ENCODE data around the gene CFHR2.
"Not testable (repeated sequence)": the region's sequence is repeated elsewhere in the genome, so short reads cannot be mapped to it uniquely, and the experiment has no call there.

CFHR2 gene

GRCh38 chr1:196943568-196943967 is at the start of gene CFHR2:
TSS of gene CFHR2 (plus strand) at chr1:196943738. CDS start at chr1:196943881, 143 bp downstream.
- not testable (repeated sequence) for DNase-seq

DNA sequence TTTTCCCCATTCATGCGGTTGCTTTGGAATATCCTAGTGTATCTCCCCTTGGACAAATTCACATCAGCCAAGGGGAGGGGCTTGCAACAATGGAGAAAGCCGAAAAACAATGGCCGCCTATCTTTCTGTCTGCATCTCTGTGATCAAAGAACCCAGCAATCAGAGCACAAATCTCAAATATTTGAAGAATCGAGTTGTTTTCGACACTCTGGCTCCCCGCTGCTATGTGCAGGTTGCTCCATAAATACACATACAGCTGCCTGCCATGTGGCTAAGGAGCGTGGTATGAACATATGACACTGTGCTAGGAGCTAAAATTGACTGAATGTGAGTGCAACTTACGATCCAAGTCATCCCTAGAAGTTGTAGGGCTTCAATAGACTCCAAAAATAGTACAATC is 47.2 kb upstream of the CFHR2 start:
- DNase-seq: no peak

- no peak for DNase-seq
Measured at GRCh38 chr1:196897158-196897828, 46.2 kb upstream of the CFHR2 start.

DNA sequence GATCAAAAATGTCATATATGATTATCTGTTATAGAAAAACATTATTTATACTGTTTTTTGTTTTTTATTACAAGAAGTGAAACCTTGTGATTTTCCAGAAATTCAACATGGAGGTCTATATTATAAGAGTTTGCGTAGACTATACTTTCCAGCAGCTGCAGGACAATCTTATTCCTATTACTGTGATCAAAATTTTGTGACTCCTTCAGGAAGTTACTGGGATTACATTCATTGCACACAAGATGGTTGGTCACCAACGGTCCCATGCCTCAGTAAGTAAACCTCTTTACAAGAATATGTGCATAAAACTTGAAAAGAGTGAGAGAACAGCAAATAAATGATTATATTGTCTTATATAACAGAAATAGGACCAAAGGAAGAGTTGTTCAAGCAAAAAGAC is 41.2 kb upstream of the CFHR2 start:
- no peak for DNase-seq

- no peak for DNase-seq
Measured at GRCh38 chr1:196910215-196910614, 33.3 kb upstream of the CFHR2 start.

DNA sequence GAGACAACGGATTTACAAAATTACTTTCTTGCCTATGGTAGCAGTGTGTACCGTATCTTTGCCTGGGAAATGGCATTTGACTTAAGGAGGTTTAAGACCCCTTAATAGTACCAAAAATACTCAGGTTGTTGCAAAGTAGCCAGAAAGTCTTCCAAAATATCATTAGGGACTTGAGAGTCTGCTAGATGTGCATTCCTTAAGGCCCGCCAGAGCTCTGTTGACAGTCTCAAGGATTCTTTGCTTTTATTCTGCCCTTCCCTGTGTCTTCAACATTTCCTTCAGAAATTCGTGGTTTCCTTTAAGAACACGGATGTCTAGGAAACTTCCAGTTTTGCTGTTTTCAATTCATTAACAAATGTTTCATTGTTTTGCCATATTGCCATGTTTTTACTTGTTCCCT is 31.3 kb upstream of the CFHR2 start:
- not testable (repeated sequence) for DNase-seq

- not testable (repeated sequence) for DNase-seq
Measured at GRCh38 chr1:196926839-196927238, 16.7 kb upstream of the CFHR2 start.

DNA sequence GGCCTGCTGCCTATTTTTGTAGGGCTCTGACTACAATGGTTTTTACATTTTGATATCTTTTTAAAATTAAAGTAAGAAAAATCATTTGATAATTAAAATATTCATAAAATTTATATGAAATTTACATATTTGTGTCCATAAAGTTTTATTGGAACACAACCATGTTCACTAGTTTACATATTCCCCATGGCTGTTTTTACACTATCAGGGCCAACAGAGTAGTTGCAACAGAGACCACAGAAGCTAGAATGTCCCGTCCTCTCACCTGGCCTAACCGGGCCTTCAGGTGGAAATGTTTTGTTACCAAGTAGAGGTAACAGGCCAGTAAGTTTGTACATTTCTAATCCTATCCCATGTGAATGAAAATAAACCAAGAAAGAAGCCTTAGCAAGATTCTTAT is 10.7 kb upstream of the CFHR2 start:
- DNase-seq: not testable (repeated sequence)

DNA sequence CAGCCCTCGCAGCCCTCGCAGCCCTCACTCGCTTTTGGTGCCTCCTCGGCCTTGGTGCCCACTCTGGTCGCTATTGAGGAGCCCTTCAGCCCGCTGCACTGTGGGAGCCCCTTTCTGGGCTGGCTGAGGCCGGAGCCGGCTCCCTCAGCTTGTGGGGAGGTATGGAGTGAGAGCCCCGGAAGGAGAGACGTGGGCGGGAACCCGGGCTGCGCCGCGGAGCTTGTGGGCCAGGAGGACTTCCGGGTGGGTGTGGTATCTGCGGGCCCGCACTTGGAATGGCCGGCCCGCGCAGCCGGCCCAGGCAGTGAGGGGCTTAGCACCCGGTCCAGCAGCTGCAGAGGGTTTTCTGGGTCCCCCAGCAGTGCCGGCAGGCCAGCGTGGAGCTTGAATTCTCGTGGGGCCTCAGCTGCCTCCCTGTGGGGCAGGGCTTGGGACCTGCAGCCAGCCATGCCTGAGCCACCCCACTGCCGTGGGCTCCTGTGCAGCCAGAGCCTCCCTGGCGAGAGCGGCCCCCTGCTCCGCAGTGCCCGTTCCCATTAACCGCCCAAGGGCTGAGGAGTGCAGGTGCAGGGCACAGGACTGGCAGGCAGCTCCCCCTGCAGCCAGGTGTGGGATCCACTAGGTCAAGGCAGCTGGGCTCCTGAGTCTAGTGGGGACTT is 9.9 kb upstream of the CFHR2 start:
- DNase-seq: no peak

DNA sequence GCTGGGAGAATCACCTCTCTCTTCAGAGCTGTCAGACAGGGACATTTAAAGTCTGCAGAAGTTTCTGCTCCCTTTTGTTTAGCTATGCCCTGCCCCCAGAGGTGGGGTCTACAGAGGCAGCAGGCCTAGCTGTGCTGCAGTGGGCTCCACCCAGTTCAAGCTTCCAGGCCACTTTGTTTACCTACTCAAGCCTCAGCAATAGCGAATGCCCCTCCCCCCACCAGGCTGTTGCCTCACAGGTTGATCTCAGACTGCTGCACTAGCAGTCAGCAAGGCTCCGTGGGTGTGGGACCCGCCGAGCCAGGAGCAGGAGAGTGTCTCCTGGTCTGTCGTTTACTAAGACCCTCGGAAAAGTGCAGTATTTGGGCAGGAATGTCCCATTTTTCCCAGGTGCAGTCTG is 2.1 kb upstream of the CFHR2 start:
- DNase-seq: not testable (repeated sequence)

- no peak for DNase-seq
Measured at GRCh38 chr1:196951711-196952394, 8.3 kb downstream of the CFHR2 start.

DNA sequence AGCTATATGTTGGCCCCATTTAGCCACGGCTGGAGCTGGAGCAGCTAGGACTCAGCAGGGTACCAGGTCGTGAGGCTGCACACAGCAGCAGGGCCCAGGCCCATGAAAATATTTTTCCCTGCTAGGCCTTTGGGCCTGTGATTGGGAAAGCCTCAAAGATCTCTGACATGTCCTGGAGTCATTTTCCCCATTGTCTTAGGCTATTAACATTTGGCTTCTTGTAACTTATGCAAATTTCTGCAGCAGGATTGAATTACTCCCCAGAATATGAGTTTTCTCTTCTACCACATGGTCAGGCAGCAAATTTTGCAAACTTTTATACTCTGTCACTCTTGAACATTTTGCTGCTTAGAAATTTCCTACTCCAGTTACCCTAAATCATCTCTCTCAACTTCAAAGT is 11.2 kb downstream of the CFHR2 start:
- DNase-seq: no peak

DNA sequence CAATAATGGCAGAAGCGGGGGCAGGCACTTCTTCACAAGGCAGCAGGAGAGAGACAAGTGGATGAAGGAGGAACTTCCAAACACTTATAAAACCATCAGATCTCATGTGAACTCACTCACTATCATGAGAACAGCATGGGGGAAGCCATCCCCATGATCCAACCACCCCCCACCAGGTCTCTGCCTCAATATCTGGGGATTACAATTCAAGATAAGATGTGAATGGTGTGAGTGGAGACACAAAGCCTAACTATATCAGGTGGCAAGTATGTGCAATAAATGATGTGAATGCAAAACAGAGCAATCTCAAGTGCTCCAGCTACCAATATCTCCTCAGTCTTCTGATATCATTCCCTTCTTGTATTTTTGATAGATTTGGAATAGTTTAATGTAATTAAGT is 12.4 kb downstream of the CFHR2 start:
- no peak for DNase-seq

GRCh38 chr1:196960854-196961253 is 17.3 kb downstream of the CFHR2 start:
- DNase-seq: no peak

DNA sequence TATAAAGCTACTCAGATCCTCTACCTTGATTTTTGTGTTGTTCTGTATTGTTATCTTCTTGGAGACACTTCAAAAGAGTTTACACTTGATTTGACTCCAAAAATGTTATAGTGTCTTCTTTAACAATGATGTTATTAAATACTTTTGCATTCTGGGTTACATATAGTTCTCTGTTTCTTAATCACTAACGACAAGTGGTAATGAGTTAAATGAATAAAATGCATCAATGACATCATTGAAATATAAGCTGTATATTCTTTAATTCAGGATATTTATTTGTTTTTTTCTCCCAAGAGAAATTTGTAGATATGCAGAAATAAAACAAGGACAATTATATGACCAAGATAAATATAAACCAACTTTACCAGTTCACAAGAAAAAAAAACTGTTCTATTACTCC is 26.6 kb downstream of the CFHR2 start:
- DNase-seq: no peak

GRCh38 chr1:196976278-196976677 is 32.7 kb downstream of the CFHR2 start:
- no peak for DNase-seq

GRCh38 chr1:196977278-196977677 is 33.7 kb downstream of the CFHR2 start, which contains the start of gene CFHR5:
TSS of gene CFHR5 (plus strand) at chr1:196977556. CDS start at chr1:196977665, 109 bp downstream.
- DNase-seq: no peak

DNA sequence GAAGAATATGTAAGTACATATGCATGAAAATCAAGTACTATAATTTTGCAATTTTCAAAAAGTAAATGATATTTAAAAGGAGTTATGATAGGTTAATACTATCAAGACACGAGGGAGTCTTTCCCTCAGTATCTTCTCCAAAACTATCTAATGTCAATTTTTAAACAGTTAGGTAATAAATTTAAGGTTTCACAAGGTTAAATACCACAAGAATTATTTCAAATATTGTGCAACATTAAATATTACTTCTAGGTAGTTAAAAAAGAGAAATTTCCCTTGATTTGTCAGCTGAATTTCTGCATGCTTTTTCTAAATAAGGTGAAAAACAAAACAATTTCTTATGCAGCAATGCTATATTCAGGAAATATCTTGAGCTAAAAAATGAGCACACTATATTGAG is 37.3 kb downstream of the CFHR2 start:
- DNase-seq: no peak

DNA sequence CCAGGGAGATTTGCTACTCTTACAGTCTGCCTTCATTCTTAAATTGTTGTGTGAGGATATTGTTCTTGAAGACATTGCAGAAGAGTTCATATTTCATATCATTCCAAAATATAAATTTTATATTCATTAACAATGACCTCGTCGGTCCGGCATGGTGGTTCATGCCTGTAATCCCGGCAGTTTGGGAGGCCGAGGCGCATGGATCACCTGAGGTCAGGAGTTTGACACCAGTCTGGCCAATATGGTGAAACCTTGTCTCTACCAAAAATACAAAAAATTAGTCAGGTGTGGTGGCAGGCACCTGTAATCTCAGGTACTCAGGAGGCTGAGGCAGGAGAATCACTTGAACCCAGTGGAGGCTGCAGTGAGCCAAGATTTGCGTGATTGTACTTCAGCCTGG is 38.7 kb downstream of the CFHR2 start:
- DNase-seq: not testable (repeated sequence)

GRCh38 chr1:196991919-196992651 is 48.5 kb downstream of the CFHR2 start:
- DNase-seq: not testable (repeated sequence)

DNA sequence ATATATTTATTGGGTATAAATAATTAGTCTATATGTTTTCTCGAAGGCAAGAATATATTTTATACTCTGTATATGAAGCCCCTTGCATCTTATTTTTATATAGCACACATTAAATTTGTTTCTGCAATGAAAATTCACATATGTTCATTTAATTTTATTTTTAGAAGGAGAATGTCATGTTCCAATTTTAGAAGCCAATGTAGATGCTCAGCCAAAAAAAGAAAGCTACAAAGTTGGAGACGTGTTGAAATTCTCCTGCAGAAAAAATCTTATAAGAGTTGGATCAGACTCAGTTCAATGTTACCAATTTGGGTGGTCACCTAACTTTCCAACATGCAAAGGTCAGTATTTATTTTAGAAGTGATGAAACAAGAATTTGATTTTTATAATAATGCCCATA is 50.4 kb downstream of the CFHR2 start:
- DNase-seq: no peak

DNA sequence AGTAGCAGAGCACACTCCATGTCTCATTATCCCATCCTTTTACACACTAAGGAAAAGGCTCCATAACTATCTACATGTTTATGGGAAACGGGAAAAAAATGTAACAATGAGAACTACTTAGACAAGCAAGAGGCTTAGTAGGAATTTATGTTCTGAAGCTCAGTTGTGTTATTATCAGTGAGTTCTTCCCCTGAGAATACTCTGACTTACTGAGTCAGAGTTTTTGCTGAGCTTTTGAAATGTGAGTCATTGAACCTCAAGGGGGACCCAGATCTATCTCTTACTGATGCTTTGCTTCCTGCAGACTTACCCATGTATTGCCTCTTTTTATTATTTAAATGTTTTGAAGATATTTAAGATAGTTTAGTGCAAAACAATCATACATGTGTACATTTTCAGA is 53.9 kb downstream of the CFHR2 start:
- no peak for DNase-seq

DNA sequence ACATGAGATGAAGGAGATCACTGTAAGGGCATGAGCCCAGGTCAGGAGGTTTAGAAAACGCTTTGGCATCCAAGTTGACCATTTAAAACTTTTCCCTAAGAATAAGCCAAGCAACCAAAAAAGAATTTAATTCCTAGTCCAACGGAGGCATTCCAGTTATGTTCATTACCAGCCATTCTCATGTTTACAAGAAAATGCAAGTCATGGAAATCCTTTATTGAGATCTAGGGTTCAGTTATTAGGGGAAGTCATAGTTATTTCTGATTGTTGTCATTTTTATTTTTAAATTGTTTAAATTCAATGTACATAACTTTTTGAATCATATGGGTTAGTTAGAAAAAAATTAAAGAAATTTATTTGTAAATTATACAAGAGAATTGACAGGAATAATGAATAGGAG is 58.3 kb downstream of the CFHR2 start:
- no peak for DNase-seq
